HuH-7 (cell line): ENCODE measurements around the gene PBXIP1.
A peak's percentile ranks its signal among the peaks of the same experiment; 100 is the strongest.

Source experiments
- DNase-seq: peaks from one replicate; pipeline ENCODE4 v3.0.0; 2011; ENCODE audit warnings: low spot score

PBXIP1 gene

GRCh38 chr1:154972517-154973343 lies 16.8 kb upstream of the PBXIP1 start:
- peak; percentile 77 for DNase-seq

GRCh38 chr1:154972213-154972516 lies 16.3 kb upstream of the PBXIP1 start:
- DNase-seq: no peak

- DNase-seq: no peak
These were observed 15.6 kb upstream of the PBXIP1 start for GRCh38 chr1:154971341-154971998.

GRCh38 chr1:154970631-154971340 lies 14.9 kb upstream of the PBXIP1 start, which contains the start of gene SHC1:
SHC1 (minus strand) TSS chr1:154970747; CDS start chr1:154970526, 221 bp downstream.
- peak; percentile 90 for DNase-seq

GRCh38 chr1:154969860-154970452 lies 14.1 kb upstream of the PBXIP1 start:
- DNase-seq: no peak

- no peak for DNase-seq
These were observed 13.3 kb upstream of the PBXIP1 start for GRCh38 chr1:154969246-154969645.

GRCh38 chr1:154968731-154969130 lies 12.8 kb upstream of the PBXIP1 start:
- DNase-seq: no peak

- no peak for DNase-seq
These were observed 11.5 kb upstream of the PBXIP1 start for GRCh38 chr1:154967331-154967950.

- no peak for DNase-seq
These were observed 10.2 kb upstream of the PBXIP1 start for GRCh38 chr1:154966111-154966510.

GRCh38 chr1:154964359-154964758 lies 8.5 kb upstream of the PBXIP1 start:
- DNase-seq: no peak

- DNase-seq: no peak
These were observed 7.7 kb upstream of the PBXIP1 start for GRCh38 chr1:154963643-154964042.

GRCh38 chr1:154962795-154963330 lies 7.0 kb upstream of the PBXIP1 start:
- DNase-seq: no peak

- no peak for DNase-seq
These were observed 6.4 kb upstream of the PBXIP1 start for GRCh38 chr1:154962156-154962749.

- DNase-seq: peak; percentile 87
These were observed 5.6 kb upstream of the PBXIP1 start, which contains the start of gene PYGO2 for GRCh38 chr1:154961207-154962155. PYGO2 (minus strand) TSS chr1:154961782; CDS start chr1:154961576, 206 bp downstream.

GRCh38 chr1:154960446-154961136 lies 4.7 kb upstream of the PBXIP1 start:
- no peak for DNase-seq

- no peak for DNase-seq
These were observed 3.5 kb upstream of the PBXIP1 start for GRCh38 chr1:154959426-154959780.

- DNase-seq: no peak
These were observed 3.0 kb upstream of the PBXIP1 start for GRCh38 chr1:154958681-154959425.

- no peak for DNase-seq
These were observed 2.1 kb upstream of the PBXIP1 start for GRCh38 chr1:154958036-154958435.
